Measurements from ENCODE around the gene ATF6B.

DNA sequence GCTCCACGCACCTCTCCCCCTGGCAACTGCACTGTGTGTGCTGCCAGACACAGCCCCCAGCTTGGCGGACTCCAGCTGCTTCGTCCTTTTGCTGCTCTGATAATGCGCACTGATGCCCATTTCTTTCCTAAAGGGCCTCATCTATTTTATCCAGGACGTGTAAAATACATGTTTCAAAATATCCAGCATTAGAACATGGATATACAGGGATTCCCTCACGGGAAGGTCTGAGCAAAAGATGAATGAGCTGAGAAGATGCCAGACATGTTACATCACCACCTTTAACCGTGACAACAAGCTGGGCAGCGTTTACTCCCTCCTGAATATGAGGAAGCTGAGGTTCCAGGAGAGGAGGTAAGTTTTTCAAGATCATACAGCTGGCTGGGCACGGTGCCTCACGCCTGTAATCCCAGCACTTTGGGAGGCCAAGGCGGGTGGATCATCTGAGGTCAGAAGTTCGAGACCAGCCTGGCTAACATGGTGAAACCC lies 51.7 kb downstream of the ATF6B start:
- TF ChIP-seq, protein P1, sequence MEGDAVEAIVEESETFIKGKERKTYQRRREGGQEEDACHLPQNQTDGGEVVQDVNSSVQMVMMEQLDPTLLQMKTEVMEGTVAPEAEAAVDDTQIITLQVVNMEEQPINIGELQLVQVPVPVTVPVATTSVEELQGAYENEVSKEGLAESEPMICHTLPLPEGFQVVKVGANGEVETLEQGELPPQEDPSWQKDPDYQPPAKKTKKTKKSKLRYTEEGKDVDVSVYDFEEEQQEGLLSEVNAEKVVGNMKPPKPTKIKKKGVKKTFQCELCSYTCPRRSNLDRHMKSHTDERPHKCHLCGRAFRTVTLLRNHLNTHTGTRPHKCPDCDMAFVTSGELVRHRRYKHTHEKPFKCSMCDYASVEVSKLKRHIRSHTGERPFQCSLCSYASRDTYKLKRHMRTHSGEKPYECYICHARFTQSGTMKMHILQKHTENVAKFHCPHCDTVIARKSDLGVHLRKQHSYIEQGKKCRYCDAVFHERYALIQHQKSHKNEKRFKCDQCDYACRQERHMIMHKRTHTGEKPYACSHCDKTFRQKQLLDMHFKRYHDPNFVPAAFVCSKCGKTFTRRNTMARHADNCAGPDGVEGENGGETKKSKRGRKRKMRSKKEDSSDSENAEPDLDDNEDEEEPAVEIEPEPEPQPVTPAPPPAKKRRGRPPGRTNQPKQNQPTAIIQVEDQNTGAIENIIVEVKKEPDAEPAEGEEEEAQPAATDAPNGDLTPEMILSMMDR (conservative IDR thresholded peaks at IDR 0.05) = no peak
- no peak for TF ChIP-seq EZH2 (IDR thresholded peaks at IDR 0.05; ENCODE audit: low read depth)

Data from PC-9 (cell line).